ENCODE results near the gene LPP.

DNA sequence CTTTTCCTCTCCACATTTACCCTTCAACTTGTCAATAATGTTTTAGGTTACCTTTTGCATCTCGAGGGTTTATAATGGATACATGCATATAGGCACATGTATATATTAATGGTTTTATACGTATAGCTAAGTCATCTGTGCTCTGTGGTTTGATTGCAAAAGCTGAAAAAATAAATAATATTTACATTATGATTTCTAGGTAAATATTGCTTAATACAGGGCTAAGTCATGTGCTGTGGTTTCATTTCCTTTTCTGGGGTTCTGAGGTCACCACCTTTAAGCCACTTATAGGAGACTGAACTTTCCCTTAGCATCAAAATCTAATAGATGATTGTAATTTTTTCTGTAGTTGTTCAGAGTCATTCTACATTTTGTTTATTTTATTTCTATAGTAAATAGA is 33.1 kb downstream of the LPP start:
- TF ChIP-seq, protein P1, sequence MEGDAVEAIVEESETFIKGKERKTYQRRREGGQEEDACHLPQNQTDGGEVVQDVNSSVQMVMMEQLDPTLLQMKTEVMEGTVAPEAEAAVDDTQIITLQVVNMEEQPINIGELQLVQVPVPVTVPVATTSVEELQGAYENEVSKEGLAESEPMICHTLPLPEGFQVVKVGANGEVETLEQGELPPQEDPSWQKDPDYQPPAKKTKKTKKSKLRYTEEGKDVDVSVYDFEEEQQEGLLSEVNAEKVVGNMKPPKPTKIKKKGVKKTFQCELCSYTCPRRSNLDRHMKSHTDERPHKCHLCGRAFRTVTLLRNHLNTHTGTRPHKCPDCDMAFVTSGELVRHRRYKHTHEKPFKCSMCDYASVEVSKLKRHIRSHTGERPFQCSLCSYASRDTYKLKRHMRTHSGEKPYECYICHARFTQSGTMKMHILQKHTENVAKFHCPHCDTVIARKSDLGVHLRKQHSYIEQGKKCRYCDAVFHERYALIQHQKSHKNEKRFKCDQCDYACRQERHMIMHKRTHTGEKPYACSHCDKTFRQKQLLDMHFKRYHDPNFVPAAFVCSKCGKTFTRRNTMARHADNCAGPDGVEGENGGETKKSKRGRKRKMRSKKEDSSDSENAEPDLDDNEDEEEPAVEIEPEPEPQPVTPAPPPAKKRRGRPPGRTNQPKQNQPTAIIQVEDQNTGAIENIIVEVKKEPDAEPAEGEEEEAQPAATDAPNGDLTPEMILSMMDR (optimal IDR thresholded peaks at IDR 0.05 in 1 of 3, IDR thresholded peaks at IDR 0.05 in 1 of 3, conservative IDR thresholded peaks at IDR 0.05 in 1 of 3; ENCODE audit: extremely low read depth in 1 of 3, insufficient read depth in 2 of 3, low read length in 3 of 3): no peak
- TF ChIP-seq EZH2 (IDR thresholded peaks at IDR 0.05; ENCODE audit: low read length): no peak

All from keratinocyte (primary cell).